Measurements from ENCODE around the gene CA14. TPM values are rescaled to one million over a fixed set of nuclear protein-coding genes. Genes with fewer than 3 reads are reported as not detected.
A peak's percentile ranks its signal among the peaks of the same experiment; 100 is the strongest.

Gene CA14
- under 0.01 TPM in 1 of 2 replicates, not detected in the other for total RNA-seq

DNA sequence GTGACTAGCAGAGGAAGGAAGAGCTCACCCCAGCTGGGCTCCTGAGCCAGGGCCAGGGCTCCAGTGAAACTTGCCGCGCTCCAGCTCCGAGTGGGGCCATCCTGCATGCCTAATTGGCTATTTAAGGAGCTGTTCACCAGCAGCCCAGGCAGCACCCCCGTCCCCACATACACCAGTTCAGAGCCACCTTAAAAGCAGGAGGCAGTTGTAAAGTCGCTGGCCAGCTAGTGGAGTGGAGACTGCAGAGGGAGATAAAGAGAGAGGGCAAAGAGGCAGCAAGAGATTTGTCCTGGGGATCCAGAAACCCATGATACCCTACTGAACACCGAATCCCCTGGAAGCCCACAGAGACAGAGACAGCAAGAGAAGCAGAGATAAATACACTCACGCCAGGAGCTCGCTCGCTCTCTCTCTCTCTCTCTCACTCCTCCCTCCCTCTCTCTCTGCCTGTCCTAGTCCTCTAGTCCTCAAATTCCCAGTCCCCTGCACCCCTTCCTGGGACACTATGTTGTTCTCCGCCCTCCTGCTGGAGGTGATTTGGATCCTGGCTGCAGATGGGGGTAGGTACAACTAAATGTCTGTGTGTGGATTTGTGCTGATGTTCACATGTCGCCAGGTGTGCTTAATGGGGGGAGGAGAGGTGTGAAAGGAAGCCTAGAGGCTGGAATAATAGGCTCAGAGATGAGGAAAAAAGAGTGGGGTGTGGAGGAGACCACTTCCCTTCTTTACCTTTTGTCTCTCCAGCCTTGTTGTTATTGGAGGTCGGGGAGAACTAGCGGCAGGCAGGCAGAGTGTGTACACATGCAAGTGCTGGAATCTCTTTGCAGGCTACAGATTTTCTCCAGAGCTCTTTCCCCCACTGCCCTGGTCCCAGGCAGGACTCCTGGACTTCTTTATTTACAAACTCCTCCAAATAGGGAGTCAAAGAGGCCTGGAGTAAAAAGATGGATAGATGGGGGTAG is at the start of gene CA14:
TSS of gene CA14 (plus strand) at position 151 of the 962 bp plus-strand sequence. CDS start at position 506, 355 bp downstream.

DNA sequence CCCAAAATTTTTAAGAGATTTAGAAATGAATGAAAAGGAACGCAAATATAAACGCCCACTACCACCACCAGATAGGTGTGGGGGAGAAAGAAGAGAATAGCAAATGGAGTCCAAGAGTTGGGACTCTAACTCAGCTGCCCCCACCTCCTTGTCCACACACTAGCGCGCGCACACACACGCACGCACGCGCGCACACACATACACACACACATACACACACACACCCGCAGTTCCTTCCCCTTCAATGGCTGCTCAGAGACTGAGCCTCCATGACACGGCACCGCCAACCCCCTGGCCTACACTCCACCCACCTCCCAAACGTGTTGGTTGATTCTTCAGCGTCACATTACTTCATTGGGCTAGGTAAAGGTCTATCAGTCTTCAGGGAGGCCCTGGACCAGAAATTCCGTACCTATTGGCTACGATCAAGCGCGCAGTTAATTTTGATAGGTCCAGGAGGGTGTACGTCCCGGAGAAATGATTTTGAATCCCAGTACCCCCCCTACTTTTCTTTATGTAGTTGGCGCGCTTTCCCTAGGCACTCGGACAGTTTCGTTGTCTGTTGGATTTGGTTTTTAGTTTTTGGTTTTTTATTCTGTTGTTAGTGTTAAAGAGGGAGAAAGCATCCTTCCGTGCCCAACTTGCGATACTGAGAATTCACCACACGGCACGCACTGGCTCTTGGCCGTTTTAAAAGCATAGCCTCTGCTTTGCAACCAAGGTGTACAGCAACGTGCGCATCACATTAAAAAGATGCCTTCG is 21.5 kb upstream of the CA14 start, which contains the start of gene ANP32E:
TSS of gene ANP32E (minus strand) at position 261 of the 762 bp plus-strand sequence. CDS start 326 bp downstream, outside the sequence.

DNA sequence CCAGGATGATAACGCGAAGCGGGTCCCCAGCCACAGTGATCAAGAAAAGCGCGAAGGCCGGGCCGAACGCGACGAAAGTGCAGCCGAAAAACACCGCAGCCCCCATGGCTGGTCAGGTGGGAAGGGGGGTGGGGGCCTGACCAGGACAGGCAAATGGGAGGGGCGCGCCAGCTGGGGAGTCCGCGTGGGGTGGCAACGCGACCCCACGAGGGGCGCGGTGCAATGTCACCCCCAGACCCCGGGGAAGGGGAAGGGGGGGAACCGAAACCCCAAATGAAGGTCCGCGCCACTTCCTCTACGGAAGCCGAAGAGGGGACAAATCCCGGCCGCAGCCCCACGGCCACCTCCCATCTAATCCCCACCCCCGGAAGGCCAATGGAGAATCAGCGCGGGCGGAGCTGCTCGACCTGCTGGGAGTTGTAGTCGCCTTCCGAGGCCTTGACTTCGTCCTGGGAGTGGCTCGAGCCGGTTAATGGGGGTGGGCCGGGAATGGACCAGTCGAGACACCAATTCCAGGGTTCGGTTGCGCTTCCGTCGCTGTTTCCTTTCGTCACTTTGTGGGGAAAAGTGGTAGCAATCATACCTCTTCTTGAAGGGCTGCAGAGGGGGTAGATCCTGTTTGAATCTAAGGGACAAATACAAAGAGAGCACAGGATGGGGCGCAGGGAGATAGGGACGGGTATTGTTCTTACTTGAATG is 11.3 kb downstream of the CA14 start, which contains the start of gene APH1A:
TSS of gene APH1A (minus strand) at position 312 of the 699 bp plus-strand sequence. CDS start at position 106, 206 bp downstream.

DNA sequence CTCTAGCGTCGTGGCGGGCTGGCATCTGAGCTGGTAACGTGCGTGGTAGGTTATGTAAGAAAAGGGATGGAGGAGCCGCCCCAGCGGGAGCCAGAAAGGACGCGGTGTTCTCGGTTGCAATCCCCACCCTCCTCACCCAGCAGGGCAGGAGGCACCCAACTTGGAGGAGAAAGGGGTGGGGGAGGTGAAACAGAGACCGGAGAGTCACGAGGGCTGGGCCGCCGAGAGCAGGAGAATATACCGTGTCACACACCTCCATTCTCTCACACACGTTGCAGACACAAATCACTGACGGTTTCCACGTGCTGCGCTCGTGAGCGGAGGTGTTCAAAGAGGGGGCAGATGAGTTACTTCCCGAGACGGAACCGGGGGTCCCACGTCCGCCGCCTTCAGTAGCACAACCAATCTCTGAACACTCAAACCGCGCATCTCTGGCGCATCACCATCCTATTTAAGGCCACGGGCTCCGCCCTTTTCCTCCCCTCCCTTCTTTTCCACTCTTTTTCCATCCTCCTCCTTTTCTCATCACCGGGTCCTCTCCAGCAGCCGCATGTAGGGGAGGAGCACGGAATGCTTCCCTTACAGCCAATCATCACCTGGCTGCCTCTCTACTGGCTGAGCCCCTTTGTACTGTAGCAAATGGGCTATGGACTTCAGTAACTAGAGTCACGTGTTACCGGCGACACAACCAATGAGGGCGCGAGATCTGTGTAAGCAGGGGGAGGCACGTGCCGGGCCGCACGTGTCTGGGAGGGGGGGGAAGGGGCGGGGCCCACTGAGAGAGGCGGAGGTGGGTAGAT is 24.4 kb downstream of the CA14 start, which contains the start of gene CIART:
TSS of gene CIART (plus strand) at position 797 of the 800 bp plus-strand sequence. CDS start 714 bp downstream, outside the sequence.

DNA sequence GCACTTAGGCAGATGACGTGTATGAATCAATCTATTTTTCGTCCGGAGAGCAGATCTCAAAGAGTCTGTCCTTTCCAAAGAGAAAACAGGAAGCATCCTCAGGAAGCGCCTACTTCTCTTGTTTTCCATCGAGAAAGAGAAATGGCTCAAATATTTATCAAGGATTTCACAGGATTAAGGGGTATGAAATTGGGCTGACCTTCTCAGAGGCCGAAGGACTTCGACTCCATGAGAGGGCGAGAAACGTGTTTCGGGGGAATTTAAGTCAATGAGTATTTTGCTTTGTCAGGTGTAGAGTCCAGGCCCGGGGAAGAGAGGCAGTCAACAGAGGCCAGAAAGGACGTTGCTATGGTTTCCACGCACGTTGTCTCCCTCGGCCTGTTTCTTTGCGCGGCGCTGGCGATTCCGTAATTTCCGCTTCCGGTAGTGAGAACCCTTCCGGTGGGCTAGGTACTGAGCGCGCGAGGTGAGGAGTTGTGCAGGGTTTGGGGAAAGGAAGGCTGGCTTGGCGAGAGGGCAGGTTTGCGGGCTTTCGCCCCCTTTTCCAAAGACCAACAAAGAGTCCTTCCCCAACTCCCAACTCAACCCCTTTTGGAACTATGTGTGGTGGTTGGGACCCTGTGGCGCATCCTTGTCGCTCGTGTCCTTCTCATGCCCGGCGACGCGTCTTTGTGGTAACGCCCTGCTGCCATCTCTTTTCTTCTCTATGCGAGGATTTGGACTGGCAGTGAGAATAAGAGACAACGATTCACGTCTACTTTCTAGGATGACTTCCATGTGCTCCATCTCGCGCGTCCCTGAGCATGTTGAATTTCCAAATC is 36.1 kb downstream of the CA14 start, which contains the start of gene MRPS21:
TSS of gene MRPS21 (plus strand) at position 429 of the 821 bp plus-strand sequence. CDS start 506 bp downstream, outside the sequence.

Small RNA genes lying within 50 kb of the gene (small RNA-seq; reads per million reads assigned to genes)
- not detected for gene RN7SL480P
- 45.9 reads per million, percentile 97 among the genes with 10 or more reads in this experiment for gene RNU2-17P

Other genes starting within 250 kb of the CA14 start
- gene OTUD7B, start 247.0 kb upstream of the CA14 start, total RNA-seq, result 13.0 and 20.1 TPM in 2 replicates
- 21.2 and 32.4 TPM in 2 replicates for gene VPS45, start 190.0 kb upstream of the CA14 start, total RNA-seq
- gene PLEKHO1, start 107.9 kb upstream of the CA14 start, total RNA-seq, result 11.2 and 22.8 TPM in 2 replicates
- gene ANP32E, start 21.7 kb upstream of the CA14 start, total RNA-seq, result 16.9 and 20.1 TPM in 2 replicates
- gene APH1A, start 11.2 kb downstream of the CA14 start, total RNA-seq, result 107 and 130 TPM in 2 replicates
- gene C1orf54, start 15.0 kb downstream of the CA14 start, total RNA-seq, result 0.33 and 0.79 TPM in 2 replicates
- 5.1 and 5.9 TPM in 2 replicates for gene CIART, start 24.8 kb downstream of the CA14 start, total RNA-seq
- gene MRPS21, start 36.1 kb downstream of the CA14 start, total RNA-seq, result 35.2 and 49.9 TPM in 2 replicates
- gene PRPF3, start 63.8 kb downstream of the CA14 start, total RNA-seq, result 37.6 and 40.4 TPM in 2 replicates
- gene RPRD2, start 106.4 kb downstream of the CA14 start, total RNA-seq, result 9.0 and 10.2 TPM in 2 replicates
- 16.9 and 20.9 TPM in 2 replicates for gene TARS2, start 229.6 kb downstream of the CA14 start, total RNA-seq